Measurements from ENCODE around the gene RUBCN. TPM values are rescaled to one million over a fixed set of nuclear protein-coding genes. Genes with fewer than 3 reads are reported as not detected.

The RUBCN gene
- total RNA-seq (2014; rRNA removed; shearing (Covaris generic)) = 37.1 and 45.1 TPM in 2 replicates
- 48.4 and 56.7 TPM in 2 replicates for total RNA-seq (2022)
- Bru-seq, nascent RNA = percentile 81 among the genes with signal in this experiment
- BruChase-seq, experiment 1, labeled RNA remaining after a 6-hour chase = percentile 84 among the genes with signal in this experiment
- percentile 86 among the genes with signal in this experiment for BruChase-seq, experiment 2, labeled RNA remaining after a 2-hour chase
- long read RNA-seq, partial matches to known transcripts = 8 of 28 reads
- long read RNA-seq, other reads (novel, unspliced or antisense) = 18 of 28 reads

GRCh38 chr3:197736491-197737318, at the start of gene RUBCN:
RUBCN (minus strand) TSS chr3:197736904; CDS start chr3:197736719, 185 bp downstream.
- intact Hi-C loops (cut with micrococcal nuclease; ENCODE audit: unreplicated experiment) = loop anchor here (1.0 to 2.0 kb wide), 2 partner anchors 13 to 54 kb away; partner anchors contain the start of genes FYTTD1 and LRCH3
- Histone ChIP-seq H3K9me2 (ENCODE audit: insufficient read depth, low read length) (no peaks in the 10 kb centered on the region), H3K79me2 (ENCODE audit: insufficient read depth, low read depth, low read length) (peaks cover 55% of the 10 kb centered on the region), H3K9me3 (ENCODE audit: low read length) (no peaks in the 10 kb centered on the region), H3K36me3 (ENCODE audit: insufficient read depth, low read length) (peaks cover 21% of the 10 kb centered on the region), H3K4me2 (ENCODE audit: low read length) (peak within 1 kb of the TSS; percentile 87), H3K27ac (ENCODE audit: low read depth, low read length, poor library complexity, severe bottlenecking) (peak within 1 kb of the TSS; percentile 94), H3K4me3 (ENCODE audit: low read depth, low read length, poor library complexity, severe bottlenecking) (peak within 1 kb of the TSS; percentile 83), H4K20me1 (ENCODE audit: insufficient read depth, low read length) (no peaks in the 10 kb centered on the region), H3K4me1 (ENCODE audit: insufficient read depth, low read length, poor library complexity, severe bottlenecking) (peaks cover 47% of the 10 kb centered on the region), H2AFZ (ENCODE audit: low read length) (peak within 1 kb of the TSS; percentile 60; the same call in 1 of the 2 replicates)
- no TSS peak for BruUV-seq (replicated peaks)
- no peak for TF ChIP-seq CTCF (conservative IDR thresholded peaks at IDR 0.05; ENCODE audit: low read length)
- no peak for TF ChIP-seq EZH2phosphoT487 (IDR thresholded peaks at IDR 0.05; ENCODE audit: borderline replicate concordance, low read depth, low read length)
- DNase-seq (ENCODE audit: low spot score) = peak; percentile 97
- CTCF ChIA-PET (ENCODE audit: unreplicated experiment) = no interaction called here
- POLR2A ChIA-PET = interaction anchor here (0.8 to 5.5 kb wide), 11 partner anchors 10 to 62 kb away, joined by 3 to 41 read pairs (median 5); no protein-coding TSS in a partner anchor

- no peaks in the 10 kb centered on the region for H3K9me2 ChIP-seq (ENCODE audit: insufficient read depth, low read length)
- no peaks in the 10 kb centered on the region for H4K20me1 ChIP-seq (ENCODE audit: insufficient read depth, low read length)
- no TSS peak for BruUV-seq (replicated peaks)
- no peak overlapping the region for H3K27ac ChIP-seq (ENCODE audit: low read depth, low read length, poor library complexity, severe bottlenecking)
- peak overlapping the region; percentile 25 for H3K4me2 ChIP-seq (ENCODE audit: low read length)
- no peak overlapping the region for H2AFZ ChIP-seq (ENCODE audit: low read length)
- peaks cover 37% of the 10 kb centered on the region for H3K36me3 ChIP-seq (ENCODE audit: insufficient read depth, low read length)
- ChIA-PET POLR2A (interaction anchor here (0.6 to 2.2 kb wide), 10 partner anchors 10 to 1333 kb away, joined by 3 to 11 read pairs (median 3); no protein-coding TSS in a partner anchor), CTCF (ENCODE audit: unreplicated experiment) (no interaction called here)
- H3K79me2 ChIP-seq (ENCODE audit: insufficient read depth, low read depth, low read length) = no peaks in the 10 kb centered on the region
- H3K4me1 ChIP-seq (ENCODE audit: insufficient read depth, low read length, poor library complexity, severe bottlenecking) = peaks cover 20% of the 10 kb centered on the region
- H3K4me3 ChIP-seq (ENCODE audit: low read depth, low read length, poor library complexity, severe bottlenecking) = no peak overlapping the region
- no peak for TF ChIP-seq CTCF (conservative IDR thresholded peaks at IDR 0.05; ENCODE audit: low read length)
- no peak for TF ChIP-seq EZH2phosphoT487 (IDR thresholded peaks at IDR 0.05; ENCODE audit: borderline replicate concordance, low read depth, low read length)
- no peak for DNase-seq (ENCODE audit: low spot score)
- H3K9me3 ChIP-seq (ENCODE audit: low read length) = no peaks in the 10 kb centered on the region
- intact Hi-C loops (cut with micrococcal nuclease; ENCODE audit: unreplicated experiment) = no loop called here
Measured at GRCh38 chr3:197784019-197784585, 47.4 kb upstream of the RUBCN start.
